Body of pancreas (tissue), 4 donors: ENCODE results near the gene IRS1. TPM values are rescaled to one million over a fixed set of nuclear protein-coding genes. Genes with fewer than 3 reads are reported as not detected.
A peak's percentile ranks its signal among the peaks of the same experiment; 100 is the strongest.

ENCODE experiments used
- ATAC-seq: fragments of 150-250 bp; one replicate; pipeline ENCODE4 v1.9.1; 2016
- DNase-seq, 4 donors: peaks; one replicate each; pipeline ENCODE4 v3.0.0-alpha.2; 2019
- H3K27ac ChIP-seq, 4 donors: fragments of 200-600 bp; sonication (generic); 1 replicate in 3 of 4; 2 replicates in 1 of 4; pipeline versions ENCODE4 v1.5.1 to v1.6.1; 2016 to 2019; ENCODE audit warnings: mild to moderate bottlenecking in 1 of 4, mixed read lengths in 1 of 4, moderate library complexity in 1 of 4
- H3K27me3 ChIP-seq, 2 donors: fragments of 200-600 bp; sonication (generic); one replicate each; pipeline ENCODE4 v1.6.0; 2016; ENCODE audit warnings: mild to moderate bottlenecking in 1 of 2
- H3K36me3 ChIP-seq, 2 donors: fragments of 200-600 bp; sonication (generic); replicated peaks in 1 of 2; 2 replicates each; pipeline ENCODE4 v1.5.1; 2016; ENCODE audit warnings: low read depth in 2 of 2; ENCODE audit not compliant: insufficient read depth in 1 of 2
- H3K4me1 ChIP-seq: fragments of 200-600 bp; sonication (generic); one replicate; pipeline ENCODE4 v1.6.0; 2016
- H3K4me3 ChIP-seq, 2 donors: fragments of 200-600 bp; sonication (generic); 1 replicate in 1 of 2; 2 replicates in 1 of 2; pipeline ENCODE4 v1.5.1; 2016 to 2019
- H3K9me3 ChIP-seq, 3 donors: fragments of 200-600 bp; sonication (generic); 1 replicate in 2 of 3; 2 replicates in 1 of 3; pipeline ENCODE4 v1.5.1; 2016
- POLR2A ChIP-seq, 3 donors: fragments of 450-650 bp; IDR thresholded peaks; one replicate each; pipeline ENCODE4 v1.6.1; 2016; ENCODE audit warnings: antibody characterized with exemption in 3 of 3, mild to moderate bottlenecking in 2 of 3
- WGBS, 2 donors: methylation state at CpG; one replicate each; pipeline ENCODE4 v1.1.5; 2017; 5-methylcytosine and 5-hydroxymethylcytosine counted together
- intact Hi-C: fragments of 100-400 bp; cut with DNase I; formaldehyde crosslinking; loops from one replicate; pipeline ENCODE4 v1.15.1; 2023
- total RNA-seq, 2 donors: library from RNA; depleted of rRNA; stranded (reverse); fragments of >200 nt; gene quantifications; one replicate each; pipeline ENCODE4 v1.1.0, GENCODE V29; 2016
- TF ChIP-seq, protein P1 (sequence below), 7 experiments: fragments of 450-650 bp in 4 of 7; fragments of 200-600 bp in 3 of 7; sonication (generic) in 3 of 7; IDR thresholded peaks; one replicate each; pipeline ENCODE4 v1.5.1; 2016 to 2019; ENCODE audit warnings: antibody characterized with exemption in 7 of 7

Gene IRS1
- total RNA-seq, 2 donors from 2014 or later = 8.2 to 9.6 TPM

- DNase-seq = no peak
- no peak for ATAC-seq
- no peak overlapping the region for H3K27ac ChIP-seq
- H3K4me3 ChIP-seq = no peak overlapping the region
- H3K36me3 ChIP-seq = no peaks in the 10 kb centered on the region
- 59 to 67% methylated on average over 3 of the region's 3 CpGs for WGBS, 2 donors
- TF ChIP-seq, protein P1, sequence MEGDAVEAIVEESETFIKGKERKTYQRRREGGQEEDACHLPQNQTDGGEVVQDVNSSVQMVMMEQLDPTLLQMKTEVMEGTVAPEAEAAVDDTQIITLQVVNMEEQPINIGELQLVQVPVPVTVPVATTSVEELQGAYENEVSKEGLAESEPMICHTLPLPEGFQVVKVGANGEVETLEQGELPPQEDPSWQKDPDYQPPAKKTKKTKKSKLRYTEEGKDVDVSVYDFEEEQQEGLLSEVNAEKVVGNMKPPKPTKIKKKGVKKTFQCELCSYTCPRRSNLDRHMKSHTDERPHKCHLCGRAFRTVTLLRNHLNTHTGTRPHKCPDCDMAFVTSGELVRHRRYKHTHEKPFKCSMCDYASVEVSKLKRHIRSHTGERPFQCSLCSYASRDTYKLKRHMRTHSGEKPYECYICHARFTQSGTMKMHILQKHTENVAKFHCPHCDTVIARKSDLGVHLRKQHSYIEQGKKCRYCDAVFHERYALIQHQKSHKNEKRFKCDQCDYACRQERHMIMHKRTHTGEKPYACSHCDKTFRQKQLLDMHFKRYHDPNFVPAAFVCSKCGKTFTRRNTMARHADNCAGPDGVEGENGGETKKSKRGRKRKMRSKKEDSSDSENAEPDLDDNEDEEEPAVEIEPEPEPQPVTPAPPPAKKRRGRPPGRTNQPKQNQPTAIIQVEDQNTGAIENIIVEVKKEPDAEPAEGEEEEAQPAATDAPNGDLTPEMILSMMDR (IDR thresholded peaks at IDR 0.05) = no peak
- no peak for TF ChIP-seq POLR2A (IDR thresholded peaks at IDR 0.05)
- H3K27me3 ChIP-seq = no peaks in the 10 kb centered on the region
- H3K4me1 ChIP-seq = peaks cover 37% of the 10 kb centered on the region
- H3K9me3 ChIP-seq = no peaks in the 10 kb centered on the region
- intact Hi-C loops = no loop called here
Observed at GRCh38 chr2:226758921-226759640, 40.5 kb downstream of the IRS1 start.

DNA sequence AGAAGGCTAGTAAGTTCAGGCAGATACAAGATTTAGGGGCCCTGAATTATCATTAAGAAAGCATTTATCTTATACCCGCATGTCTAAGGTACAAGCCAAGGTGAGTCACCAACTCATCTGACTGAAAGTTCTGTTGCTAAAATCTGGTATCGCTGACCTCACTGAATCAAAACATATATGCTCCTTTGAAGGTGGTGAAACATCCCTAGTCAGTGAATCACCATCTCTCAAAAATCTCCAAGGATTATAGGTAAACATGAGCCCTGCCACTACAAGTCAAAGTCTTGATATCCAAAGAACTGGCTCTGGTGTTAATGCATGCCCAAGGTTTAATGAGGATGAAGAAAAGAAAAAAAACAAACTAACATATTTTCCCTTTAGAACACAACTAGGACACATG is 43.5 kb downstream of the IRS1 start:
- TF ChIP-seq POLR2A (IDR thresholded peaks at IDR 0.05) = no peak
- TF ChIP-seq, protein P1 (IDR thresholded peaks at IDR 0.05) = no peak
- Histone ChIP-seq H3K4me3 (no peak overlapping the region), H3K9me3 (no peaks in the 10 kb centered on the region), H3K27ac (peak overlapping the region in 3 of 4 donors; percentile 26 to 60 (median 50)), H3K4me1 (peaks cover 39% of the 10 kb centered on the region), H3K36me3 (no peaks in the 10 kb centered on the region), H3K27me3 (no peaks in the 10 kb centered on the region)
- DNase-seq (no peak), ATAC-seq (peak; percentile 66)
- intact Hi-C loops = no loop called here
- WGBS, 2 donors = 62 to 68% methylated on average over 2 of the region's 2 CpGs

- Histone ChIP-seq H3K36me3 (no peaks in the 10 kb centered on the region), H3K4me3 (no peak overlapping the region), H3K4me1 (peaks cover 36% of the 10 kb centered on the region), H3K27ac (peak overlapping the region in 3 of 4 donors; percentile 26 to 60 (median 50)), H3K27me3 (no peaks in the 10 kb centered on the region), H3K9me3 (no peaks in the 10 kb centered on the region)
- 7 to 25% methylated on average over 1 of the region's 1 CpG for WGBS, 2 donors
- peak; percentile 31 for ATAC-seq
- intact Hi-C loops = no loop called here
- TF ChIP-seq, protein P1 (IDR thresholded peaks at IDR 0.05) = no peak
- no peak for DNase-seq
Observed at GRCh38 chr2:226755631-226756030, 44.0 kb downstream of the IRS1 start.

DNA sequence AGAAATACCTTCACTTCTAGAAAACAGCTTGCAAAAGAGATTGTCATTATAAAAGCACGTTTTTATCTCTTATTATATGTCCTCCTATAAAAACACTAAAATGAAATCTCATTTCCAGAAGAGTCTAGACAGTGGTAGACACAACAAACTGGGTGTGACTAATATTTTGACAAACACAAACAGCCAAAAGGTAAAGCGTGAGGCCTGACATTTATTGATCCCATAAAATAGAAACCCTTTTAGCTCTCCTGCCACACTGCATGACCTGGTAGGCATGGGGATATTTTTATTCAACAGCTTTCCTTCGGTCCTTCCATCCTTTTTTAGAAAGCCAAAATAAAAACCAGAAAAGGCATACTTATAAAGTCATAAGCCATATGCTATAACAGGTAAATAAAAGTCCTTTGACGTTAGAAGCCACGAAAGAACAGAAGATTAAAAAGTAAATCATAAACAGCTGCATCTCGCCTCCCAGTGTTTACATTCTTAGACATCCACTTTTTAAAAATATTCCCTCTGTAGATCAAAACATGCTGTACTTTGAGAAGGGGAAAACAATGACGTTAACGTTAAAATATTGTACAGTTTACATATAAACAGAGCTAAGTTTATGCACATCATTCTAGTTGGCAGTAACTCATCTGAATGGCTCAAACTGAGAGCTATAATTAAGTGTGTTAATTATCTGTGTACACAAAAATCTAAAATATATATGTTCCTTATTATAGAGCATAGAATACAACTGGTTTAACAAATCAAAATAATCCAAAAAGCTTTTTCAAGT is 44.6 kb downstream of the IRS1 start:
- peak overlapping the region in 2 of 4 donors; percentile 3 to 26 for H3K27ac ChIP-seq
- no peak overlapping the region for H3K4me3 ChIP-seq
- intact Hi-C loops = no loop called here
- H3K36me3 ChIP-seq = no peaks in the 10 kb centered on the region
- TF ChIP-seq POLR2A (IDR thresholded peaks at IDR 0.05) = no peak
- TF ChIP-seq, protein P1 (IDR thresholded peaks at IDR 0.05) = no peak
- peak; percentile 36 for ATAC-seq
- WGBS, 2 donors = 11 to 15% methylated on average over 8 of the region's 8 CpGs
- DNase-seq = no peak
- peaks cover 33% of the 10 kb centered on the region for H3K4me1 ChIP-seq
- no peaks in the 10 kb centered on the region for H3K27me3 ChIP-seq
- H3K9me3 ChIP-seq = no peaks in the 10 kb centered on the region
